ENCODE data around the gene PLEKHN1.
"Not testable (repeated sequence)": the region's sequence is repeated elsewhere in the genome, so short reads cannot be mapped to it uniquely, and the experiment has no call there.

PLEKHN1 gene

DNA sequence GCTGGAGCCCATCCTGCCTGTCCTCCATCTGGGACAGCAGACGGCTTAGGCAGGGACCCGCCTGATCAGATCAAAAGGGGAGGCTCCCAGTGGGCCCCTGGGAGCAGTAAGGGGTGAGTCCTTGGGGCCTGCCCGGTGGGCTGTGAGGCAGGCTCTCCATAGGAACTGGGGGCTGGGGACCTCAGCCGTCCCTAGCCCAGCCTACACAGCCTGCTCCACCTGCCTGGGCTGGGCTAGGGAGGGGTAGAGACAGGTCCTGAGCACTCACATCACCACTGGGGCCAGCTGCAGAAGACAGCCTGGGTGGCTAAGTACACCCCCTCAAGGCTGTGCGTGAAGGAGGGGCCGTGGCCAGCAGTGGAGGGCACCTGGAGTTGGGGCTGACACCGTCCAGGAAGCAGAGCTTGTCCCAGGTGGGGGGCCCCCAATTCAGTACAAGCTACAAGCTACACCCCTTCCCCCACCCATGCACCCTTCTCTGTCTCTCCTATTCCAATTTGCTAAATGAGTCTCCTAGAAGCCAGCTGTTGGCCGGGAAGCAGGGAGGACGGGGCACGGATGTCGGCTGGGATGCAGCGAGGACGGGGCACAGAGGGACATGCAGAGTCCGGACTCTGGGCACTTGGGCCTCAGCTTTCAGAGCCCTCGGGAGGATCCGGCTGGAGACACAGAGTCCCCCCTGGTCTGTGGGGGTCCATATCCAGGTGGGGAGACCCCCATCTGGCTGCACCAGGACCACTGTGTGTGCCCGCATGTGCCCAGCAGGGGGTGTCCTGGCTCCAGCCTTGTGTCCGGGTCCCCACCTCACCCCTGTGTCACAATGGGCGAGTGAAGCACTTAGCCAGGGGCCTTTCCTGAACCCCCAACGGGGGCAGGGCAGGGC lies 48.8 kb downstream of the PLEKHN1 start:
- DNase-seq: no peak

DNA sequence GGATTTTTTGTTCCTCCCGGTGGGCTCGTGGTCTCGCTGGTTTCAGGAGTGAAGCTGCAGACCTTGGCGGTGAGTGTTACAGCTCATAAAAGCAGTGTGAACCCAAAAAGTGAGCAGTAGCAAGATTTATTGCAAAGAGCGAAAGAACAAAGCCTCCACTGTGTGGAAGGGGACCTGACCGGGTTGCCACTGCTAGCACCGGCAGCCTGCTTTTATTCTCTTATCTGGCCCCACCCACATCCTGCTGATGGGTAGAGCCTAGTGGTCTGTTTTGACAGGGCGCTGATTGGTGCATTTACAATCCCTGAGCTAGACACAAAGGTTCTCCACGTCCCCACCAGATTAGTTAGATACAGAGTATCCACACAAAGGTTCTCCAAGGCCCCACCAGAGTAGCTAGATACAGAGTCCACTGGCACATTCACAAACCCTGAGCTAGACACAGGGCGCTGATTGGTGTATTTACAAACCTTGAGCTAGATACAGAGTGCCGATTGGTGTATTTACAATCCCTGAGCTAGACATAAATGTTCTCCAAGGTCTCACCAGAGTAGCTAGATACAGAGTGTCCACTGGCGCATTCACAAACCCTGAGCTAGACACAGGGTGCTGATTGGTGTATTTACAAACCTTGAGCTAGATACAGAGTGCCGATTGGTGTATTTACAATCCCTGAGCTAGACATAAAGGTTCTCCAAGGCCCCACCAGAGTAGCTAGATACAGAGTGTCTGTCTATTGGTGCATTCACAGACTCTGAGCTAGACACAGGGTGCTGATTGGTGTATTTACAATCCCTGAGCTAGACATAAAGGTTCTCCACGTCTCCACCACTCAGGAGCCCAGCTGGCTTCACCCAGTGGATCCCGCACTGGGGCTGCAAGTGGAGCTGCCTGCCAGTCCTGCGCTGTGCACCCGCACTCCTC lies 51.4 kb downstream of the PLEKHN1 start:
- not testable (repeated sequence) for DNase-seq

DNA sequence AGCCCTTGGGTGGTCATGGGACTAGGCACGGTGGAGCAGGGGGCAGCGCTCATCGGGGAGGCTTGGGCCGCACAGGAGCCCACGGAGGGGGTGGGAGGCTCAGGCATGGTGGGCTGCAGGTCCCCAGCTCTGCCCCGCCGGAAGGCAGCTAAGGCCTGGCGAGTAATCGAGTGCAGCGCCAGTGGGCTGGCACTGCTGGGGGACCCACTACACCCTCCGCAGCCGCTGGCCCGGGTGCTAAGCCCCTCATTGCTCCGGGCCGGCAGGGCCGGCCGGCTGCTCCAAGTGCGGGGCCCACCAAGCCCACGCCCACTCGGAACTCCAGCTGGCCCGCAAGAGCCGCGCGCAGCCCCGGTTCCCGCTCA lies 52.0 kb downstream of the PLEKHN1 start:
- not testable (repeated sequence) for DNase-seq

DNA sequence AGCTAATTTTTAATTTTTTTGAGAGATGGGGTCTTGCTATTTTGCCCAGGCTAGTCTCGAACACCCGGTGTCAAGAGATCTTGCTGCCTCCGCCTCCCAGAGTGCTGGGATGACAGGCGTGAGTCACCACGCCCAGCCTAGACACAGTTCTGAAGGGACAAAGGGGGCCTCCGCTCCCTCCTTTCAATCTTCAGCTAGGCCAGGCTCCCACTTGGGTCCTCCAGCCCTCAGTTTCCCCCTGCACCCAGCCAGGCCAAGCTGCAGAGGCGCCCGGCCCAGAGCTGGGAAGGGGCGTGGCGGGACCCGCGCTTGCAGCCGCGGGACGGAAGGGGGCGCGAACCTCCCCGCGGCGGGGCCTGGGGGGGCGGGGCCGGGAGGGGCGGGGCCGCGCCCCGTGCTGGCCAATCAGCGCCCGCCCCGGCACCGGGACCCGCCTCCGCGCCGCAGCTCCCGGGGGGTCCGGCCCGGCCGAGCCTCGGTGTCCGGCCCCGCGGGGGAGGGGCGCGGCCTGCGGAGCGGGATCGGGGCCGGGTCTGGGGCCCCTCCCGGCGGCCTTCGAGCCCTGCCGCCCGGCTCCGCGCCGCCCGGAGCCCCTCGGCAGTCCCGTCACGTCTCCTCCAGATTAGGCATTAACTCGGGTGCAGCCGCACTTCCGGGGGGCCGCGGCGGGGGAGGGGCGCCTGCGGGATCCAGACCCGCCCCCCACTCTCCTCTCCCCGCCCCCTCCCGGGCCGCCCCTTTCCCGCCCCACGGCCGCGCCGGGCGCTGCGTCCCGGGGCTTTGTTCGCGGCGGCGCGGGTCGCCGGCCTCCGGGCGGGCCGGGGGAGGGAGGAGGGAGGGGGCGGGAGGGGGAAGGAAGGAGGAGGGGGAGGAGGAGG lies 53.1 kb downstream of the PLEKHN1 start:
- DNase-seq: peak; percentile 82

DNA sequence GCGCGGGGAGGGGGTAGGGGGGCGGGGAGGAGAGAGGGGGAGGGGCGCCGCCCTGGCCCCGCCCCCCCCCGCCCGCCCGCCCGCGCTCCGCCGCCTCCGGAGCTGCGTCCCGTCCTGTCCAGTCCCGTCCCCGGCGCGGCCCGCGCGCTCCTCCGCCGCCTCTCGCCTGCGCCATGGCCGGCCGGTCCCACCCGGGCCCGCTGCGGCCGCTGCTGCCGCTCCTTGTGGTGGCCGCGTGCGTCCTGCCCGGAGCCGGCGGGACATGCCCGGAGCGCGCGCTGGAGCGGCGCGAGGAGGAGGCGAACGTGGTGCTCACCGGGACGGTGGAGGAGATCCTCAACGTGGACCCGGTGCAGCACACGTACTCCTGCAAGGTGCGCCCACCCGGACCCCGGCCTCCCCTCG lies 53.7 kb downstream of the PLEKHN1 start, which contains the start of gene AGRN:
Gene AGRN (plus strand): TSS at position 121 of the 405 bp plus-strand sequence. CDS start 53 bp downstream, at position 174.
- no peak for DNase-seq

DNA sequence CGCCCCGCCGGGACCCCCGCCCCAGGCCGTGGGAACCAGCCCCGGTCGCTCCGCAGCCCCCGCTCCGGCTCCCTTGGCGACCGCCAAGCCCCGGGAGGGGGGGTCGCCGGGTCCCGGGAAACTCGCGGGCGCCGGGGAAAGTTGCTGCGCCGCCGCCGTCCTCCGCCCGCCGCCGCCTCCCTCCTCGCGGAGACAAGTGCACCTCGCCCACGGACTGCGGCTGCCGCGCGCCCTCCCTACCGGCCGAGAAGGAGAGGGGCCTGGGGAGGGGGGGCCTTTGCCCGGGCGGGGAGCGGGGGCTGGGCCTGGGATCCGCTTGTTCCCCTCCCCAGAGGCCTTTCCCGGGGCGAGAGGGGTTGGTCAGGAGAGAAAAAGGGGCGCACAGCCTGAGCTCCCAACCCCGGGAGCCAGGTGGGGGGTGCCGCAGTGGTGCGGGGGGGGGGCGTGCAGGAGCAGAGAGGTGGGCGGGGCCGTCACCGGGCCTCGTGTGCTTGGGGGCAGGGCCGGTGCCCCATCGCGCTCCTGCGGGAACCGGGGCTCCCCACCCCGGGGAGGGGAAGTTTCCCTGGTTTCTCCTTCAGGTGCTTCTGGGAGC lies 54.2 kb downstream of the PLEKHN1 start:
- DNase-seq: peak; percentile 58

DNA sequence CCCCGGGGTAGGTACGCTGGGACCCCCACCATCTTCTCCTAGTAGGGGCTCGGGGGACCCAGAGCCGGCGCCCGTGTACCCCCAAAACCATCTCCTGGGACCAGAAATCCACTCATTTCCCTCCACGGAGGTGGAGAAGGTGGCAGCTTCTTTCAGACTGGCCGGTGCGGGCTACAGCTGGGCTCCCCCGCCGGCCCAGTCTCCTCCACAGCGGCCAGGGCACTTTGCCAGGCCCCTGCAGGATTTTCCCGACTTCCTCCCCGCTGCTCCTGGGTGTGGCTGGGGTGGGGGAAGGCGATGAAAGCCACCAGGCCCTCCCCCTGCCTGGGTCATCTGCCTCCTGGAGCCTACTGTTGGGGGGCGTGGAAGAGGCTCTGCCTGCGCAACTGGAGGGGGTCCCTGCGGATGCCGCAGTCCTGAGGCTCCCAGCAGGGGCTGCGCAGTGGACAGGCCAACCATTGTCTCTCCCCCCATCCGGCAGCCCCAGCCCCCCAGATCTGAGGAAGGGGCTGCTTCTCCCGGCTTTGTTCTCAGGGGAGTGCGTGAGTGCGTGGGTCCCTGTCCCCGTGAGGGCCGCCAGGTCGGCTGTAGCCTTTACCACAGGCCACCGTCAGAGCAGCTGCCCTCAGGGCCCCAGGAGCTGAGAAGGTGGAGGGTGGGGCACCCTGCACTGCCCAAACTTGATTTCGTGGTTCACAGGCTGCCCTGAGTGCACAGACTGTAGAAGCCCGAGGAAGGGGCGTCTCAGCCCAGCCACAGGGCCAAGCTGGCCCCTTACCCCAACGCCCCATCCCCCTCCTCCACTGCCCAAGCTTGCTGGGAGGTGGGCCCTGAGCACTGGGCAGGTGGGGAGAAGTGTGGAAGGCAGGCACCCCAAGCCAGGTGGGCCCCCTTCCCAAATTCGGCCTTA lies 55.0 kb downstream of the PLEKHN1 start:
- no peak for DNase-seq

DNA sequence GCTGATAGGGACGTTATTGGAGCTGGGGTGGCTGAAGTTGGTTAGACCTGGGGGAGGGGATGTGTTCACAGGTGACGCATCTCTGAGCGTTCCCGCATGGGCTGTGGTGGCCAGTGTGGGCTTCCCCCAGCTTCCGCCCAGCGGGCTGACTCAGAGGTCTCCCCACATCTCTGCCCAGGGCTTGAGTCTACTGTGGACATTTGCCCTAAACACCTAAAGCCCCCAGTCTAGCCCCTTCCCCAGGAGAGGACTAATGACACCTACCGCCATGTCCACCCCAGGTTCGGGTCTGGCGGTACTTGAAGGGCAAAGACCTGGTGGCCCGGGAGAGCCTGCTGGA lies 55.6 kb downstream of the PLEKHN1 start:
- DNase-seq: no peak

DNA sequence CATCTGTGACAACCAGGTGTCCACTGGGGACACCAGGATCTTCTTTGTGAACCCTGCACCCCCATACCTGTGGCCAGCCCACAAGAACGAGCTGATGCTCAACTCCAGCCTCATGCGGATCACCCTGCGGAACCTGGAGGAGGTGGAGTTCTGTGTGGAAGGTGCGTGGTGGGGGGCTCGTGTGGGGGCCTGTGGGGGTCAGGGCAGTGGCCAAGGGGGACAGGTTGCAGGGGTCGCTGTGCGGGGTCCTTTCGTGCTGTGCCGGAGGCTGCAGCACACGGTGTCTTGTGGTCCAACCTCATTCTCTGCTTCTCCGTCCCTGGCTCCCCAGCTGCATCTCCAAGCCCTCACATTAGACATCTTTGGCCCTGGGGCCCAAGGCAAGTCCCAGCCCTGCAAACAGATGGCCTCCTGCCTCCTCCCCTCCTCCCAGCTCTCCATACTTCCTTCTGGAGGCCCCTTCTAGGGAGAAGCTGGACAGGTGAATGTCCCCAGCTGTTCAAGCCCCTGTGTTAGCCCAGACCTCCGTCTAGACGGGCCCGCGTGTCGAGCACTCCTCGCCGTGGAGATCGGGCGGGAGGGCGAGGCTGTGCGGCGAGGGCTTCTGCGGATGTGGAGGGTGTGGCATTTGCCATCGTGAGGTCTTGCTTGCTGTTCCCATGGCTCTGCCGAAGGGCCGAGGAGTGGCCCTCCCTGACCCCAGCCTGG lies 56.2 kb downstream of the PLEKHN1 start:
- no peak for DNase-seq

DNA sequence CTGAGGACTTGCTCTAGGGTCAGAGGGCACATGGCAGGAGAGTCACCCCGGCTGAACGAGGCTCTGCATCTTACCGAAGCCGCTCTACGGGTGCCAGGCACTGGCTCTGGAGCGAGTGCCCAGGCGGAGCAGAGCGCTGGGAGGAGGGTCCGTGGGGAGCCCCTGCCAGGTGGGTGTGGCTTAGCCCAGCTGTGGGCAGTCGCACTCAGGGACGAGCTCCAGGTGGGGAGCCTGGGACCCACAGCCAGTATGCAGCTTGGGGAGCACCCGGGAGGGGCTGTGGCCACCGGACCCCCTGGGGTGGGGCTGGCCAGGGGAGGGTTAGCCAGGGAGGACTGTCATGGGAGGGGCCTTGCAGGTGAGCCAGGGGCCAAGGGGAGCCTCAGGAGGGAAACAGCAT lies 57.4 kb downstream of the PLEKHN1 start:
- no peak for DNase-seq

DNA sequence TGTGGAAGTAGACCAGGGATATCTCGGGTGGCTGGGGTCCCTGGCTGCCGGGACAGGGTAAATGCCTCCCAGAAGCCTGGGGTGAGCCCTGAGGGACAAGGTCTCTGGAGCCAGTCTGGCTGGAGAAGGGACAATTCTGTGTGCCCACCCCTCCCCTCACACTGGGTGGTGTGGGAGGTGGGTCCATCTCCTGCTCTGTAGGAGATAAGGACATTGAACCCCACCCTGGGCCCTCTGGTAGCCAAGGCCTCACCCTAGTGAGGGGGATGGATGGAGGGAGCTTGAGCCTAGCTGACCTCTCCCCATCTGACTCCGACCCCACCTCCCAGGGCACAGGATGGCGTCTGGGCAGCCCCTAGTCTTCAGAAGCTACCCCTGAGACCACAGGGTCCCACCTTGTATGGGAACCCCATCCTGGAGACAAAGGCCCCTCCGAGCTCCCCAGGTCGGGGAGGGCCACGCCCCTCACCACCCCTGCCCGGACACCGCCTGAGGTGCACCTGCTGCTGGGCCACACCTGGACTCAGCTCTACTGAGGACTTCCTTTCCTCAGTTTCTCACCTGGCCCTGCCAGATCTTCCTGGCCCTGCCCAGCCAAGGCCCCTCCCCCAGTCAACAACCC lies 58.0 kb downstream of the PLEKHN1 start:
- no peak for DNase-seq

DNA sequence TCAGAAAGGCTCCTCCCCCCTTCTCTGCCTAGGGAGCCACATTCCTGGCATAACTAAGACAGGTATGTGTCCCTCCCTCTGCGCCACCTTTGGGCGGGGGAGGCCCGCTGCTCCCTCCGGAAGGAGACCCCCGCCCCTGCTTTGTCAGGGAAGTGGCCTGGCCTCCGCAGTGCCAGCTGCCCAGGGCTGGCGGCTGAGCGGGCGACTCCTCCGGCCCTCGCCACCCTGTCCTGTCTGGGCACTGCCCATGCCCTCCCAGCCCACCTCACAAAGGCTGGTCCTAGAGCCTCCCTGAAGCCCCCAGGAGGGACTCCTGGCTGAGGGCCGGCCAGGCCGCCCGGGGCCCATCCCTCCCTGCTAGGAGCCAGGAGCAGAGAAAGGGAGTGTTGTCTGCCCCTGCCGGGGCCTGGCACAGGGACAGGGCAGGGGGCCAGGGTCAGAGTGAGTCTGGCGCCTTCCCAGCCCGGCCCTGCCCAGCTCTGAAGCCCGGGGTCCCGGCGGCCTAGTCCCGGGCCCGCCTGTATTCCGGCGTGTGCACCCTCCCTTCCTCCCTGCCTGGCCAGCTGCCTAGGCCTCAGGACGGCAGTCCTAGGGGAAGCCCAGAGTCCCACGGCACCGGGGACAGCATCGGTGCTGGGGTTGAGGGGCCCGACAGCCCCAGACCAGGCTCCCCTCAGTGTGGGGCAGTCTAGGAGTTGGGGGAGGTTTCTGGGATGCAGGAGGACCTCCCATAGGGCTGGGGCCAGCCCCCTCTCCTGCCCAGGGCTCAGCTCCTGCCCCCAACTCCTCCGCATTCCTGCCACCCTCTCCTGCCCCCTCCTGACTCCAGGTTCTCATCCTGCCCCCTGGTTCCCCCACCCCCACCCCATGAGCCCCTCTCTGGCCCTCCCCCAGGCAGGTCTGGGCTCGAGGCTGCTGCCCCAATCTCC lies 58.8 kb downstream of the PLEKHN1 start:
- DNase-seq: no peak

Measured in activated naive CD4-positive, alpha-beta T cell treated with anti-CD3 and anti-CD28 coated beads, Interleukin-2, amount 50 U/mL, for 16 hours (primary cell).